VCaP (cell line): ENCODE measurements around the gene SVOP.
"Not testable (repeated sequence)": the region's sequence is repeated elsewhere in the genome, so short reads cannot be mapped to it uniquely, and the experiment has no call there.

Experiments
- H3K27ac ChIP-seq: fragments of 450-650 bp; 2 replicates; pipeline ENCODE4 v1.5.1; 2017
- CTCF ChIP-seq: fragments of 450-650 bp; conservative IDR thresholded peaks from 2 replicates; pipeline ENCODE4 v1.5.1; 2017; ENCODE audit warnings: mild to moderate bottlenecking, moderate library complexity

SVOP gene

GRCh38 chr12:108995370-108995992 is 25.4 kb downstream of the SVOP start:
- TF ChIP-seq CTCF = no peak
- H3K27ac ChIP-seq = no peak overlapping the region

- not testable (repeated sequence) for H3K27ac ChIP-seq
Observed at GRCh38 chr12:108990103-108990502, 30.8 kb downstream of the SVOP start.

GRCh38 chr12:108989376-108989775 is 31.5 kb downstream of the SVOP start:
- TF ChIP-seq CTCF = no peak
- H3K27ac ChIP-seq = no peak overlapping the region

- peak overlapping the region; percentile 79 for H3K27ac ChIP-seq
- no peak for TF ChIP-seq CTCF
Observed at GRCh38 chr12:108985750-108986149, 35.1 kb downstream of the SVOP start.

DNA sequence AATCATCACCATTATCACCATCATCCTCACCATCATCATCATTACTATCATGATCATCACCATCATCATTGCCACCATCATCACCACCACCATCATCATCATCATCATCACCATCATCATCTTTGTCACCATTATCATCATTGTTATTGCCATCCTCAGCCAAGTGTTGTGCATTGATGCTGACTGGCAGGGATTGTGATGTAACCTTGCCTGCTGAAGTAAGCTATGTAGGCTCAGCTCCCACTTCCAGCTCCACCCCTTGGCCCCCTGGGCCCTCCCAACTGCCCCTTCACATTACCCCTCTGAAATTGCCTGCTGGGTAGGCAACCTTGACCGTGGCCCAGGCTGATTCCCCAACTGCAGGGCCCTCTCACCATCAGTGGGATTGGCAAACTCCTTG is 37.6 kb downstream of the SVOP start:
- no peak for TF ChIP-seq CTCF
- H3K27ac ChIP-seq = no peak overlapping the region

- no peak overlapping the region for H3K27ac ChIP-seq
- no peak for TF ChIP-seq CTCF
Observed at GRCh38 chr12:108982621-108983219, 38.1 kb downstream of the SVOP start.

DNA sequence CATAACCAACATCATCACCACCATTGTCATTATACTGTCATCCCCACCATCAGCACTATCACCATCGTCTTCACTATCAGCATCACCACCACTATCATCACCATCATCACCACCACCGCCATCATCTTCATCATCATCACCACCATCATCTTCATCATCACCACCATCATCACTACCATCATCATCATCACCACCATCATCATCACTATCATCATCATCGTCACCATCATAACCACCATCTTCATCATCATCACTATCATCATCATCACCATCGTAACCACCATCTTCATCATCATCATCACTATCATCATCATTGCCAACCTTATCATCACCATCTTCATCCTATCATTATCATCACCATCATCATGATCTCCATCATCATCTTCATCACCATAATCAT is 39.0 kb downstream of the SVOP start:
- no peak for TF ChIP-seq CTCF
- no peak overlapping the region for H3K27ac ChIP-seq

- no peak overlapping the region for H3K27ac ChIP-seq
- no peak for TF ChIP-seq CTCF
Observed at GRCh38 chr12:108980831-108981618, 39.8 kb downstream of the SVOP start.
